GM18907 (cell line): ENCODE results near the gene EIF3C.
"Not testable (repeated sequence)": the region's sequence is repeated elsewhere in the genome, so short reads cannot be mapped to it uniquely, and the experiment has no call there.

Experiments used
- ATAC-seq: cut with Tn5 transposase; IDR thresholded peaks from one replicate; pipeline ENCODE4 v1.9.1; 2021; ENCODE audit warnings: mild to moderate bottlenecking, moderate library complexity; ENCODE audit not compliant: unreplicated experiment

The EIF3C gene, protein sequence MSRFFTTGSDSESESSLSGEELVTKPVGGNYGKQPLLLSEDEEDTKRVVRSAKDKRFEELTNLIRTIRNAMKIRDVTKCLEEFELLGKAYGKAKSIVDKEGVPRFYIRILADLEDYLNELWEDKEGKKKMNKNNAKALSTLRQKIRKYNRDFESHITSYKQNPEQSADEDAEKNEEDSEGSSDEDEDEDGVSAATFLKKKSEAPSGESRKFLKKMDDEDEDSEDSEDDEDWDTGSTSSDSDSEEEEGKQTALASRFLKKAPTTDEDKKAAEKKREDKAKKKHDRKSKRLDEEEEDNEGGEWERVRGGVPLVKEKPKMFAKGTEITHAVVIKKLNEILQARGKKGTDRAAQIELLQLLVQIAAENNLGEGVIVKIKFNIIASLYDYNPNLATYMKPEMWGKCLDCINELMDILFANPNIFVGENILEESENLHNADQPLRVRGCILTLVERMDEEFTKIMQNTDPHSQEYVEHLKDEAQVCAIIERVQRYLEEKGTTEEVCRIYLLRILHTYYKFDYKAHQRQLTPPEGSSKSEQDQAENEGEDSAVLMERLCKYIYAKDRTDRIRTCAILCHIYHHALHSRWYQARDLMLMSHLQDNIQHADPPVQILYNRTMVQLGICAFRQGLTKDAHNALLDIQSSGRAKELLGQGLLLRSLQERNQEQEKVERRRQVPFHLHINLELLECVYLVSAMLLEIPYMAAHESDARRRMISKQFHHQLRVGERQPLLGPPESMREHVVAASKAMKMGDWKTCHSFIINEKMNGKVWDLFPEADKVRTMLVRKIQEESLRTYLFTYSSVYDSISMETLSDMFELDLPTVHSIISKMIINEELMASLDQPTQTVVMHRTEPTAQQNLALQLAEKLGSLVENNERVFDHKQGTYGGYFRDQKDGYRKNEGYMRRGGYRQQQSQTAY

DNA sequence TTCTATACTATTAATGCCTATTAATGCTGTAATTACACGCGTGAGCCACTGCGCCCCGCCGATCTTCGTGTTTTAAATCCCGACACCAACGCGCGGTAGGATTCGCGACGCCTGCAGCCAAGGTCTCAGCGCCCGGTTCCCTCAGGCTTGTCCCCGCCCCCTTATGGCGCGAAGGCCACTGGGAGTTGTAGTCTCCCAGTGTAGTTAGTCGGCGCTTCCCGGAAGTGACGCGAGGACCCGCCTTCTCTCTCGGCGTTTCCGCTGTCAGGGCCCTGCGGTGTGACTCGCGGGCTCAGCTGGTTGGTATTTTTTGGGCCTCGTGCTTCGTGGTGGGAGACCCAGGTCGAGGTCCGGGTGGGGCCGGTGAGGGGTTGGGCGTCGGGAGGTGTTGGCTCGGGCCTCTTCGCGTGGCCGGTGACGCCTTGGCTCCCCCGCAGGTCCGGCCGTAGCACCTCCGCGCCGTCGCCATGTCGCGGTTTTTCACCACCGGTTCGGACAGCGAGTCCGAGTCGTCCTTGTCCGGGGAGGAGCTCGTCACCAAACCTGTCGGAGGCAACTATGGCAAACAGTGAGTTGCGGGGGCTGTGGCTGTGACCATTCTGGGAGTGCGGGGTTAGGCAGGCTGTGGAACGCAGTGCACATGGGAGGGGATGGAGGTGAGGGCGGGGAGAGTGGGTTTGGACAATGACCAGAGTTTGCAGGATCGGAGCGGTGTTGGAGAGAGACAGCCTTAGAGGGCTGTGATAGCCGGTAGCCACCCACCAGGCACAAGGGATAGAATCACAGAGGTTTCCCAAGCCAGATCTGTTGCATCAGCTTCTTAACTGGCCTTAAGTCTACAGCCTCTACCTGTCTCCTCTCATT, at the start of gene EIF3C:
TSS of gene EIF3C (plus strand) at position 245 of the 864 bp plus-strand sequence. CDS start at position 468, 223 bp downstream.
- ATAC-seq: peak; percentile 94

DNA sequence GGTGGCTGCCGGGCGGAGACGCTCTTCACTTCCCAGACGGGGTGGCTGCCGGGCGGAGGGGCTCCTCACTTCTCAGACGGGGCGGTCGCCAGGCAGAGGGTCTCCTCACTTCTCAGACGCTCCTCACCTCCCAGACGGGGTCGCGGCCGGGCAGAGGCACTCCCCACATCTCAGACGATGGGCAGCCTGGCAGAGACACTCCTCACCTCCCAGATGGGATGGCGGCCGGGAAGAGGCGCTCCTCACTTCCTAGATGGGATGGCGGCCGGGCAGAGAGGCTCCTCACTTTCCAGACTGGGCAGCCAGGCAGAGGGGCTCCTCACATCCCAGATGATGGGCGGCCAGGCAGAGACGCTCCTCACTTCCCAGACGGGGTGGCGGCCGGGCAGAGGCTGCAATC, 45.0 kb upstream of the EIF3C start:
- not testable (repeated sequence) for ATAC-seq

DNA sequence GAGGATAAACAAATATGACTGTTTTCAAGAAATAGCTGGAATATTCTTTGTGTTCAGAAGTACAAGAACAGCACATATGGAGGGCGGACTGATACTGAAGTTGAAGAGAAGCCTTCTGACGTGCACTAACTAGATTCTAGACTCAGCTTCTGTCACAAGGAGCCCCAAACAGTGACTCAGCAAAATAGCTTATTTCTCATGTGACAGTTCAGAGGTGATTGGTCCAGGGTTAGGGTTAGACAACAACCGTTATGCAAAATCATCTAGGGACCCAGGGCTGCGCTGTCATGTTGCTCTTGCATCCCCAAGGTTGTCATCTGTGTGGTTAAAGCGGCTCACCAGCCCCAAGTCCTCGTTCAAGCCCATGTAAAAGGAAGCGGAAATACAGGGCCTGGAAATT, 43.8 kb upstream of the EIF3C start:
- not testable (repeated sequence) for ATAC-seq

DNA sequence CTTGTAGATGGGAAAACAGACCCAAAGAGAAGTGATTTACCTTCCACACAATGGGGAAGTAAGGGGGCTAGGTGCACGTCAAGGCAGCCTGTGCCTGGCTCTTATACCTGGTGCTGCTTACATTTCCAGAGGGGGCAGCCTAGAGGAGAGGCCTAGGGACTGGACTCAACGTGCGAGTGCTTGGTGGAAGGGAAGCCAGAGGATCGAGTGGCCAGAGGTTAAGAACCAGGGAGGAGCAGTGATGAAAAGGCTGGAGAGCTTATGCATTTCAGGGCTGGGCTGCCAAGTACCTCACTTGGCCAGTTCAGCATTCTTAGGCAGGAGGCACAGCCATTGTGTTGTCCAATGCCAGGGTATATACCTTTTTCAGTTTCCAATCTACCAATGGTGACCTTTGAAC, 43.1 kb upstream of the EIF3C start:
- not testable (repeated sequence) for ATAC-seq

DNA sequence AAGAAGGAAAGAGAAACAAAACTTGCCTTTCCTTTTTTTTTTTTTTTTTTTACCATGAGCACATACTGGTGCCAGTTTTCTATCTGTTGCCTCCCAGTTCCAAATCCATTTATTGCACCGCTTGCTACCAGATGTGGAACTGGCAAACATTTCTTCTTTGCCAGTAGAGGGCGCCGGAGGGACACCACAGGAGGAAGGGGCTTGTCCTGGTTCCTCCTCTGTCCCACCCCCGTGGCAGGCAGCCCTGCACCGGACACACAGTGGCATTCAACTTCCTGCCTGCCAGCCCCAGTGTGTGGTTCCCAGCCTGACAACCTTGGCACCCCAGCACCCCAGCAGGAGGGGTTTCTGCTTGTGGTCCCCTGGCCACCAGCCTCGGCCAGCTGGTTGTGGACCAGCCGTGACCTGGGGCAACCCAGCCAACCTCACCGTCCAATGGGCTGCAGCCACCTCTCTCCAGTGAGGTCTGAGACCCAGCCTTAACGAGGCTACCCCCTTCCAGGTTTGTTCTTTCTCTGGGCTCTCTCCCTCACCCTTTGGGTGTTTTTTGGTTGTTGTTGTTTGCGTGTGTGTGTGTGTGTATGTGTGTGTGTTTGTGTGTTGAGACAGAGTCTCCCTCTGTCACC, 22.8 kb upstream of the EIF3C start:
- peak; percentile 81 for ATAC-seq

DNA sequence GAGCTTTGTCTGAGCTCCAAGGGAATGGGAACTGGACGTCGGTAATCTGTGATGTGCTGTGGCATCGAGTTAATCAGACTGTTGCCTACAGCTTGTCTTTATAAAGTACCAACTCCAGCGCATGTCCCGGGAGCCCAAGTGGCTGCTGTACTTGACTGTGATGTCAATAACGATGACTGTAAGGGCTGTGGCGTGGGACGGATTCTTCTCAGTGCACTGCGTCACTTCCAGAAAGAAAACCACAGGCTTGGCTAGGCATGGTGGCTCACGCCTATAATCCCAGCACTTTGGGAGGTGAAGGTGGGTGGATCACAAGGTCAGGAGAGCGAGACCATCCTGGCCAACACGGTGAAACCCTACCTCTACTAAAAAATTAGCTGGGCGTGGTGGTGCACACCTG, 21.8 kb upstream of the EIF3C start:
- not testable (repeated sequence) for ATAC-seq

DNA sequence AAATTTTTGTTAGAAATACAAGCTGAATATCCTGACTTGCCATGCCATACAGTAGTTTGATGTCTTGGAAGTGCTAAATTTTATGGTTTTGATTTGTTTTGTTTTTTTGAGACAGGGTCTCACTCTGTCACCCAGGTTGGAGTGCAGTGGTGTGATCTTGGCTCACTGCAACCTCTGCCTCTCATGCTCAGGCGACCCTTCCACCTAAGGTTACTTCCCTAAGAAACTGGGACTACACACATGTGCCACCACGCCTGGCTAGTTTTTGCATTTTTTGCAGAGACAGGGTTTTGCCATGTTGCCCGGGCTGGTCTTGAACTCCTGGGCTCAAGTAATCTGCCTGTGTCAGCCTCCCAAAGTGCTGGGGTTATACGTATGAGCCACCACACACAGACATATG, 19.5 kb upstream of the EIF3C start:
- ATAC-seq: not testable (repeated sequence)

DNA sequence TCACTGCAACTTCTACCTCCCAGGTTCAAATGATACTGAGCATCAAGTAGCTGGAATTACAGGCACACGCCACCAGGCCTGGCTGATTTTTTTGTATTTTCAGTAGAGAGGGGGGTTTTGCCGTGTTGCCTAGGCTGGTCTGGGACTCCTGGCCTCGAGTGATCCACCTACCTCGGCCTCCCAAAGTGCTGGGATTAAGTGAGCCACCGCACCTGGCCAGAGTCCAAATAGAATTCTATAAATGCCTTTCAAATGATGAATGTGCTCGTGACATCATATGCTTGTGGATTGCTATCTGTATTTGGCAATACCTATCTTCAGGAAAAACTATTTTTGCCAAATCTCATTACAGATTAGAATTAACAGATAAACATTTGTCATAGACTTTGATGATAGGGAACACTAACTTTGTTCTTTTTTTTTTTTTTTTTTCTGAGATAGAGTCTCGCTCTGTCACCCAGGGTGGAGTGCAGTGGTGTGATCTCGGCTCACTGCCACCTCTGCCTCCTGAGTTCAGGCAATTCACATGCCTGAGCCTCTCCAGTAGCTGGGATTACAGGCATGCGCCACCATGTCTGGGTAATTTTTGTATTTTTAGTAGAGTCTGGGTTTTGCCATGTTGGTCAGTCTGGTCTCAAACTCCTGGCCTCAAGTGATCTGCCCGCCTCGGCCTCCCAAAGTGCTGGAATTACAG, 17.9 kb upstream of the EIF3C start:
- ATAC-seq: not testable (repeated sequence)

DNA sequence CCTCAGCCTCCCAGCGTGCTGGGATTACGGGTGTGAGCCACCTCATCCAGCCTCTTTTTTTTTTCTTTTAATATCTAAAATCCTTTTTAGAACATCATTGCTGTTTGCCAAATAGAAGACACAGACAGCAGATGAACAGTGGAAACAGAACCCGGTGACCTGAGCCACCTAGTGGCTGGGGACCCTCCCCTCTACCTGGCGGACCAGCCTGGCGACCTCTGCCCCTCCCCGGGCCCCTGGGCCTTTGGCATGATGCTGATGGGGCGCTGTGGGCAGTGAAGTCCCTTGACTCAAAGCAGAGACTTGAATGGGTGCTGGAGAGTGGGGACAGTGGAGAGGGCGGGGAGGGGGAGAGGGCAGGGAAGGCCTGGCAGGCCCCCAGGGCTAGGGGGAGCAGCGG, 11.5 kb upstream of the EIF3C start:
- ATAC-seq: not testable (repeated sequence)

DNA sequence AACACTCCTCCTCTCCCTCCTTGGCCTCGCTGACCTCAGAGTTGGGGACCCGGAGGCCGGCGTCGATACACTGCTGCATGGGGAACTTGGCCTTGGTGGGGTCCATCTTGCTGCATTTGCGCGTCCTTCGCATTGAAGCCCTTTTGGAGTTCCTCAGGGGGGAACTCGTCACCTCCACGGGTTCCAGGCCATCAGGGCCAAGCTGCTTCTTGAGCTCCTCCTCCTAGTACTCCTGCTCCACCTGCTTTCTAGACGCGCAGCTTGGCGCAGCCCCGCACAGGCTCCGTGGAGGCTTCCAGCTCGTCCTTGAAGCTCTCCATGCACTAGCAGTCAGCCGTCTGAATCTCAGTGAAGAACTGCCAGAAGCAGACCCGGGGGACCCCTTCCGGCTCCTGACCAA, 10.9 kb upstream of the EIF3C start:
- ATAC-seq: not testable (repeated sequence)

DNA sequence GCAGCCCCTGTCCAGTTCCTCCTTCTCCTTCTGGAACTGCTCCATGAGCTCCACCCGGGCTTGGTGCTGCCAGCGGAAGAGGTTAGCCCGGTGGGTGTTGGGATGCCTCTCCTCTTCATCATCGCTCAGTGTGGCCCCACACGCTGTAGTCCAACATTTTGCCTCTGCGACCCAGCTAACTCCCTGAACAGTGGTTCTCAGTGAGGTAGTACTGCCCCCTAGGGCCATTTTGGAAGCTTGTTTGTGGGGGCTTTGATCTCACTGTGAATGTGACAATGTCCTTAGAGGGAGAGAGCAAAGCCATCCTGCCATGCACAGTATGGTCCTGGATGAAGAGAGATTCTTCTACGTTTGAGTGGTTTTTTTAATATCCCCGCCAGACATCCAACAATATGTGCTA, 9.9 kb upstream of the EIF3C start:
- not testable (repeated sequence) for ATAC-seq

DNA sequence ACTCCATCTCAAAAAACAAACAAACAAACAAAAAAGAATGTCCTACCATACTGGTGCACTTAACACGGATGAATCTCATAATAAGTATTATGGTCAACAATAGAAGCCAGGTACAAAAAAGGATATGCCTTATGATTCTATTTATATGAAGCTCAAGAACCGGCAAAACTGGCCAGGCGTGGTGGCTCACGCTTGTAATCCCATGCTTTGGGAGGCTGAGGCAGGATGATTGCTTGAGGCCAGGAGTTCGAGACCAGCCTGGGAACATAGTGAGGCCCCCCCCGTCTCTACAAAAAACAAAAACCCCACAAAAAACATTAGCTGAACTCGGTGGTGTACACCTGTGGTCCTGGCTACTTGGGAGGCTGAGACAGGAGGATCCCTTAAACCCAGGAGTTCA, 7.0 kb upstream of the EIF3C start:
- not testable (repeated sequence) for ATAC-seq

DNA sequence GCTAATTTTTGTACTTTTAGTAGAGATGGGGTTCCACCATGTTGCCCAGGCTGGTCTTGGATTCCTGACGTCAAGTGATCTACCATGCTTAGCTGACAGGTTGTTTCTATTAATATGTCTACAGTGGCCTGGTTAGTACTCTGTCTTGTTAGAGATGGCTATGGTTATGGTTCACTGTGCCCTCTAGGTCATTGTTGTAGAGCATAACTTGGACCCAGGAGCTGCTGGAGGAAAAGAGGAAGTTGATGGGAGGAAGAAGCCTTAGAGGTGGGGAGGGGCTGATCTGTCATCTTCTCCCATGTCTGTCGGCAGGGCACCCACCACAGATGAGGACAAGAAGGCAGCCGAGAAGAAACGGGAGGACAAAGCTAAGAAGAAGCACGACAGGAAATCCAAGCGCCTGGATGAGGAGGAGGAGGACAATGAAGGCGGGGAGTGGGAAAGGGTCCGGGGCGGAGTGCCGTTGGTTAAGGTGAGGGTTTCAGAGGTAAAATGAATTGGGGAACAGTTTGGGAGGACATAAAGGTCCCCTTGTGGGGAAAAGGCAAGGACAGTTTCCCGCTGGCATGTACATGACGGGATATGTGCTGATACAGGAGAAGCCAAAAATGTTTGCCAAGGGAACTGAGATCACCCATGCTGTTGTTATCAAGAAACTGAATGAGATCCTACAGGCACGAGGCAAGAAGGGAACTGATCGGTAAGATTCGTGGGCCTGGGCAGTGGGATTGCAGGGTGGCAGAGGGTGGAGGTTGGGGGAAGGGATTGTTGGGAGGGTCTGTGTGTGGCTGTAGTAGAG, 11.8 kb downstream of the EIF3C start:
- not testable (repeated sequence) for ATAC-seq

DNA sequence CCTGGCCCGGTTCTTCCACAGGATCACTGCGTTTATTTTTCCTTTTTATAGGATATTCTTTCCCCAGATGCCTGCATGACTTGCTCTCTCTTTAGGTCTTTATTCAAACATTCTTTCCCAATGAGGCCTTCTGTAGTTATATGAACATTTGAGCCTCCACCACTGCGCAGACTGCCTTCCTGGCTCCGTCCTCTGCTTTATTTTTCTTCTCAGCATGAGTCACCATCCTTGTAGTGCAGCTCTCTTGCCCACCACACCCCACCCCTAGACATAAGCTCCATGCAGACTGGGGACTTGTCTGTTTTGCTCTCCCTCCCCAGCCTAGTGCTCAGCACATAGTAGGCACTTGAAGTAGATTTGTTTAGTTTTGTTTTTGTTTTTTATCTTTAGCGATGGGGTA, 20.0 kb downstream of the EIF3C start:
- ATAC-seq: not testable (repeated sequence)

DNA sequence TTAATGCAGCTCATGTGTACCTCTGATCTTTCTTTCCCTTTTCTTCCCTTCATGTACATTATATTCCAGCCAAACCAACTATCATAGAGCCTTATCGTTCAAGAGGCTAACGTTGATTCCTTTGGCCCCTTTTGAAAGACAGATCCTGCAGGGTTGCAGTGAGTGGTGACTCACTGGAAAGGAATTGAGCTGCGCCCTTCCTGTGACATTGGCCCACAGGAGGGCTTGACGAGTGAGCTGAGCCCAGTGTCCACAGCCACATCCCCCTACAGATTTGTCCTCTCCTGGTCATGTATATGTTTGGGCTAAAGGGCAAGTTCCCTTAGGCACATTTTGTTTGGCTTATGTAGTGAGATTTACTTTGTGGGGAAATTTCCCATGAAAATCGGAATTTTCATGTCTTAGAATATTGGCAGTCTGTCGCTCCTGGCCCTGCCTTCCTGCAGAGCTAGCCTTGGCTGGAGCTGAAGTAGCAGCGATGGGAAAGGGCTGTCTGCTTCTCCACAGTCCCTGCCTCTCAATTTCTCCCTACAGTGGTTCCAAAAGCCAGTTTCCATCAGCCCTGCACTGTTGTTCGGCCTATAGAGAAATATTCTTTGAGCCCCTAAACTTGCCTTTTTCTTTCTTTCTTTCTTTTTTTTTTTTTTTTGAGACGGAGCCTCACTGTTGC, 21.3 kb downstream of the EIF3C start:
- not testable (repeated sequence) for ATAC-seq

DNA sequence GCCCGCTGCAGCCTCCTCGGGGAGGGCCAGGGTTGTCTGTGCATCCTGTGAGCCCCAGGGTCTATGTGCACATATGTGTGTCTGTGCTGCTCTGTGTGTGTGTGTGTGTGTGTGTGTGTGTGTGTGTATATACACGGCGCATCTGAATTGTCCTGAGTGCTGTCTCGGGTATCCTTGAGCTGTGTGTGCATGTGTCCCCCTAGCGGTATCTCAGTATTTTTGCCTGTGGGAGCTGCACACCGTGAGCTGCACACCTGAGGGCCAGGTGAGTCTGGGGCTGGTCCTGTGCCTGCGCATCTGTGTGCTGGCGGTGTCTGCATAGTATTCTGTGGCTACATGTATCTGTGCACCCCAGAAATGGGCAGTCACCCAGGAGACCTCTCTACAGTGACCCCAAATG, 28.5 kb downstream of the EIF3C start:
- not testable (repeated sequence) for ATAC-seq

DNA sequence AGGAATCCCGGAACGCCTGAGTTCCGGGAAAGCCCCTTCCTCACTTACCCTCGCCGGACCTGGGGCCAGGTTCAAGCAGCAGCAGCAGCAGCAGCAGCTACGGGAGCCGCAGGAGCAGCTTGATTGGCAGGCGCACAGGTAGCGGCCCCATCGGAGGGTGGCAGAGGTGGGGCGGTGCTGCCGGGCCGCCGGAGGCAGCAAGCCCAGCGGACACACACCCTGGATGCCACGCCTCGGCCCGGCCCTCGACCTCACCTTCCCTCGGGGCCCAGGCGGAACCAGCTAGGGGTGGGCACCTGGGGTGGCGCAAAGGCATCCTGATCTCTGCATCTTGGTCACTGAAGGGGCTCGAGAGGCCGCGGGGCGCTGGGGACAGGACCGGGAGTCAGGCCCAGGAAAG, 29.4 kb downstream of the EIF3C start:
- ATAC-seq: not testable (repeated sequence)

DNA sequence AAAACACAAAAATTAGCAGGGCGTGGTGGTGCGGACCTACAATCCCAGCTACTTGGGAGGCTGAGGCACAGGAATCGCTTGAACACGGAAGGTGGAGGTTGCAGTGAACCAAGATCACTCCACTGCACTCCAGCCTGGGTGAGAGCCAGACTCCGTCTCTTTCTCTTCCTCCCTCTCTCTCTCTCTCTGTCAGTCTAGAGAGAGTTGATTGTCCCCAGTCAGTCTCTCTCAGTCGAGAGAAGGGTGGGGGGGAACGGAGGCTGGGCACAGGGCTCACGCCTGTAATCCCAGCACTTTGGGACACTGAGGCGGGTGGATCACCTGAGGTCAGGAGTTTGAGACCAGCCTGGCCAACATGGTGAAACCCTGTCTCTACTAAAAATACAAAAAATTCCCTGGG, 30.0 kb downstream of the EIF3C start:
- not testable (repeated sequence) for ATAC-seq
